ENCODE results near the gene SAV1. TPM values are rescaled to one million over a fixed set of nuclear protein-coding genes. Genes with fewer than 3 reads are reported as not detected.

Gene SAV1
- total RNA-seq, 2 donors from 2014 or later: 25.4 to 29.7 TPM

DNA sequence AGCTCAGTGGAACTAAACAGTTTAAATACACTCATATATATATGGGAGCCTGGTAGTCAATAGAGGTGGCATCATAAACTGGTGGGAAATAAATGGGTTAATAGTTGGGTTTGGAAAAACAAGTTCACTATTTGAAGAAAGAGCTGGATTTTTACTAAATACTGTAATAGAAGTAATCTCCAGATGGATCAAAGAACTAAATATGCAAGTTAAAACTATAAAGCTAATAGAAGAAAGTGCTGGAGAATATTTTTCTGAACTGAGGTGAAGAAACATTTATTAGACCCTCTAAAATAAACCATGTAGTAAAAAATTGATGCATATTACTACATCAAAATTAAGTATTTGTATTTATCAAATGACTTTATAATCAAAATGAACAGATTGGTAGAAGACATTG is 69.3 kb downstream of the SAV1 start:
- Histone ChIP-seq H3K4me3 (no peak overlapping the region), H3K4me1 (no peaks in the 10 kb centered on the region), H3K27ac (no peak overlapping the region), H3K36me3 (no peaks in the 10 kb centered on the region), H3K27me3 (no peaks in the 10 kb centered on the region), H3K9me3 (no peaks in the 10 kb centered on the region)
- TF ChIP-seq, protein P1, sequence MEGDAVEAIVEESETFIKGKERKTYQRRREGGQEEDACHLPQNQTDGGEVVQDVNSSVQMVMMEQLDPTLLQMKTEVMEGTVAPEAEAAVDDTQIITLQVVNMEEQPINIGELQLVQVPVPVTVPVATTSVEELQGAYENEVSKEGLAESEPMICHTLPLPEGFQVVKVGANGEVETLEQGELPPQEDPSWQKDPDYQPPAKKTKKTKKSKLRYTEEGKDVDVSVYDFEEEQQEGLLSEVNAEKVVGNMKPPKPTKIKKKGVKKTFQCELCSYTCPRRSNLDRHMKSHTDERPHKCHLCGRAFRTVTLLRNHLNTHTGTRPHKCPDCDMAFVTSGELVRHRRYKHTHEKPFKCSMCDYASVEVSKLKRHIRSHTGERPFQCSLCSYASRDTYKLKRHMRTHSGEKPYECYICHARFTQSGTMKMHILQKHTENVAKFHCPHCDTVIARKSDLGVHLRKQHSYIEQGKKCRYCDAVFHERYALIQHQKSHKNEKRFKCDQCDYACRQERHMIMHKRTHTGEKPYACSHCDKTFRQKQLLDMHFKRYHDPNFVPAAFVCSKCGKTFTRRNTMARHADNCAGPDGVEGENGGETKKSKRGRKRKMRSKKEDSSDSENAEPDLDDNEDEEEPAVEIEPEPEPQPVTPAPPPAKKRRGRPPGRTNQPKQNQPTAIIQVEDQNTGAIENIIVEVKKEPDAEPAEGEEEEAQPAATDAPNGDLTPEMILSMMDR (IDR thresholded peaks at IDR 0.05): no peak
- no peak for DNase-seq (ENCODE audit: low spot score)

DNA sequence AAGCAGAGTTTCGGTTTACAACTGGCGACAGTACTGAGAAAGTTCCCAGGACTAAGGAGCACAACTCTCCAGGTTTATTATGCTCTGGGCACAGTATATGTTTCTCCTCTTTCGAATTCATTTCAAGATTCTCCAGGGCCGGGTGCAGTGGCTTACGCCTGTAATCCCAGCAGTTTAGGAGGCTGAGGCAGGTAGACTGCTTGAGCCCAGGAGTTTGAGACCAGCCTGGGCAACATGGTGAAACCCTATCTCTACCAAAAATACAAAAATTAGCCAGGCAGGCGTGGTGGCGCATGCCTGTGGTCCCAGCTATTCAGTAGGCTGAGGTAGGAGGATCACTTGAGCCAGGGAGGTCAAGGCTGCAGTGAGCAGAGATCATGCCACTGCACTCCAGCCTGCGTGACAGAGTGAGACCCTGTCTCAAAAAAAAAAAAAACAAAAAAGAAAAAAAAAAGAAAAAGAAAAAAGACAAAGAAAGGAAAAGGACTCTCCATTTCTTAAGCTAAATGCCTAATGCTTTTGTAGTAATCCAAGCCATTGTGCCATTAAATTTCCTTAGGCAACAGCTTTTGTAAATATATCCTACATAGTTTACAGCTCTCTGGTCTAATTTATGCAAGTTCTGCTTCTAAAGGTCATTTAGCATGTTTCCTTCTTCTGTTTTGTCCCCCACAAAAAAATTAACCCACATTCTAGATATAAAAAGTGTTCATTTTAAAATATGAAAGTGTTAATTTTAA is 73.4 kb downstream of the SAV1 start:
- no peaks in the 10 kb centered on the region for H3K4me1 ChIP-seq
- DNase-seq (ENCODE audit: low spot score): no peak
- no peak overlapping the region for H3K27ac ChIP-seq

DNA sequence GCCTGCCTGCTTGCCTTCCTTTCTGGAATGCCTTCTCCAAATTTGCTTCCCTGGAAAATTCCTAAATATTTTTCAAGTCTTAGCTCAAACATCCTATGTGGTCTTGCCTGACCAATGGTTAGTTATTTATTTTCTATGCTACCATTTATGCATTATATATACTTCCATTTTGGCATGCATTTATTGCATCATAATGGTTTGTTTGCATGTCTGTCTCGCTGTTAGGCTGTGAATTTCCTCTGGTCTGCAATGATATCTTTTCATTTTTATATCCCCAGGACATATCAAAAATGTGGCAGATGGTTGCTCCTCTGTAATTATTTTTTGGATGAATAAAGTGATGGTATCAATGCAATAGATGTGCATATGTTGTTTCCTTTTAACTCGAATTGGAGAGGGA is 77.6 kb downstream of the SAV1 start:
- TF ChIP-seq, protein P1 (IDR thresholded peaks at IDR 0.05): no peak
- Histone ChIP-seq H3K27me3 (no peaks in the 10 kb centered on the region), H3K27ac (no peak overlapping the region), H3K4me3 (no peak overlapping the region), H3K4me1 (no peaks in the 10 kb centered on the region), H3K36me3 (no peaks in the 10 kb centered on the region), H3K9me3 (no peaks in the 10 kb centered on the region)
- no peak for DNase-seq (ENCODE audit: low spot score)

More for the DNA sequence above, 73.4 kb downstream of the SAV1 start:
- Histone ChIP-seq H3K36me3 (no peaks in the 10 kb centered on the region), H3K27me3 (no peaks in the 10 kb centered on the region), H3K4me3 (no peak overlapping the region), H3K9me3 (no peaks in the 10 kb centered on the region)
- TF ChIP-seq, protein P1 (IDR thresholded peaks at IDR 0.05): no peak

Other genes with a start within 250 kb of the SAV1 start
- gene MAP4K5, start 135.7 kb downstream of the SAV1 start, total RNA-seq: 10 to 100 TPM; 37.5 to 44.4 TPM
- gene ATL1, start 108.2 kb downstream of the SAV1 start, total RNA-seq: 1 to 10 TPM; 2.2 to 2.6 TPM
- 10 to 100 TPM; 30.1 to 49.7 TPM for gene NIN, start 162.9 kb upstream of the SAV1 start, total RNA-seq
- under 1 TPM in 1 of 2 donors, not detected in 1; 0.83 TPM for gene ABHD12B, start 203.7 kb upstream of the SAV1 start, total RNA-seq